MM.1S (cell line): ENCODE results near the gene ARHGEF10L.

Experiments
- DNase-seq: peaks from one replicate; pipeline ENCODE4 v3.0.0-alpha.2; 2015
- H2AFZ ChIP-seq: fragments of 300-600 bp; sonication (generic); 2 replicates; pipeline ENCODE4 v1.6.0; 2016; ENCODE audit warnings: antibody characterized with exemption, low read length
- H3F3A ChIP-seq: fragments of 300-600 bp; sonication (generic); 2 replicates; pipeline ENCODE4 v1.6.1; 2016; ENCODE audit warnings: mild to moderate bottlenecking, antibody characterized with exemption, low read length, moderate library complexity, mixed read lengths; ENCODE audit not compliant: insufficient read depth
- H3K27ac ChIP-seq: fragments of 300-600 bp; sonication (generic); 2 replicates; pipeline ENCODE4 v1.5.1; 2016; ENCODE audit warnings: mild to moderate bottlenecking, low read length
- H3K27me3 ChIP-seq: fragments of 300-600 bp; sonication (generic); replicated peaks from 2 replicates; pipeline ENCODE4 v1.6.0; 2016; ENCODE audit warnings: low read length; ENCODE audit not compliant: insufficient read depth
- H3K36me3 ChIP-seq: fragments of 300-600 bp; sonication (generic); replicated peaks from 2 replicates; pipeline ENCODE4 v1.6.1; 2016; ENCODE audit warnings: mild to moderate bottlenecking, low read length, mixed read lengths; ENCODE audit not compliant: insufficient read depth
- H3K4me1 ChIP-seq: fragments of 300-600 bp; sonication (generic); 2 replicates; pipeline ENCODE4 v1.6.1; 2016; ENCODE audit warnings: low read length, mixed read lengths
- H3K4me2 ChIP-seq: fragments of 300-600 bp; sonication (generic); 2 replicates; pipeline ENCODE4 v1.6.0; 2016; ENCODE audit warnings: low read depth, low read length
- H3K4me3 ChIP-seq: fragments of 300-600 bp; sonication (generic); 2 replicates; pipeline ENCODE4 v1.5.1; 2016; ENCODE audit warnings: low read length, mixed read lengths
- H3K79me2 ChIP-seq: fragments of 300-600 bp; sonication (generic); 2 replicates; pipeline ENCODE4 v1.6.1; 2016; ENCODE audit warnings: mixed run types, low read length, mixed read lengths
- H3K9ac ChIP-seq: fragments of 300-600 bp; sonication (generic); 2 replicates; pipeline ENCODE4 v1.6.1; 2016; ENCODE audit warnings: low read length, mixed read lengths
- H3K9me2 ChIP-seq: fragments of 300-600 bp; sonication (generic); replicated peaks from 2 replicates; pipeline ENCODE4 v1.6.1; 2016; ENCODE audit warnings: mild to moderate bottlenecking, low read length, mixed read lengths; ENCODE audit not compliant: insufficient read depth
- H3K9me3 ChIP-seq: fragments of 300-600 bp; sonication (generic); replicated peaks from 2 replicates; pipeline ENCODE4 v1.6.1; 2016; ENCODE audit warnings: mild to moderate bottlenecking, low read length, mixed read lengths; ENCODE audit not compliant: insufficient read depth
- H4K20me1 ChIP-seq: fragments of 300-600 bp; sonication (generic); 2 replicates; pipeline ENCODE4 v1.6.1; 2016; ENCODE audit warnings: mild to moderate bottlenecking, low read length, moderate library complexity, mixed read lengths; ENCODE audit not compliant: insufficient read depth
- EZH2 ChIP-seq: fragments of 300-600 bp; sonication (generic); optimal IDR thresholded peaks from 2 replicates; pipeline ENCODE3; 2017; ENCODE audit warnings: low read depth, mild to moderate bottlenecking, antibody characterized with exemption, low read length, mixed read lengths
- EZH2phosphoT487 ChIP-seq: fragments of 300-600 bp; sonication (generic); IDR thresholded peaks from 2 replicates; pipeline ENCODE4 v1.6.1; 2018; ENCODE audit warnings: antibody characterized with exemption, low read length
- TF ChIP-seq, protein P1 (sequence below): fragments of 300-600 bp; sonication (generic); IDR thresholded peaks from 2 replicates; pipeline ENCODE4 v1.5.1; 2016; ENCODE audit warnings: antibody characterized with exemption, low read length, mixed read lengths

The ARHGEF10L gene

DNA sequence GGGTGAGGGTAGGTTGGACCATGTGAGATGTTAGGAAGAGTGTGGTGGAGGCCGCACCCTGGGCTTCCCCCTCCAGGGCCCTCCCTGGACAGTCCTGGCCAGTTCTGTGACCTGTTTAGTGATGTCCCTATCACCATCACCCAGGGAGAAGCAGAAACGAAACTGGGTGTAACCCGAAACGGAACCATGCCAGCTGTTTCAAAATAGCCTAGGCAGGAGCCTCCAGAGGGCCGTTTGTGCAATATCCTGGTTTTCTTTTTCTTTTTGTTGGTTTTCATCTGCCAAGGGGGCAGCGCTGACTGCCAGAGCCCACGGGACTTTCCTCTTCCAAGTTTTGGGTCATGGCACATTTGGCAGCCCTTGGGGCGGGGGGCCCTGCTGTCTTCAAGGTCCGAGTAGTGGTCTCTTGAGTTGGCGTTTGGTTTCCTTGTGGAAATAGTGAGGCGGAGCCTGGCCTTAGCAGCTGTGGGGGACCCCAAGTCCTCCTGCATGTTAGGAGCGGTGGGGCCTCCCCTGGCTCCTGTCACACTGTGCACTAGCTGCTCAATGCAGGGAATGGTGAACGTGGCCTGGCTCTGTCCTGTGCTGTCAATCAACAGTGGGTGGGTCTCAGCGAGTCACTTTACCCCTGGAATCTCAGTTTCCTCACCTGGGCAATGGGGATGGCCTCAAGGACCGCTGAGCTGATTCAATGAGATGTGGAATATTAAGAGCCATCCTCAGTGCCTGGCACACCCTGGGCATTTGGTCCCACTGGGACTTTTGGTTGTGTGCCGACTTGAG is 90.7 kb downstream of the ARHGEF10L start:
- Histone ChIP-seq H3K4me2 (no peak overlapping the region), H2AFZ (no peak overlapping the region), H3K9me3 (no peaks in the 10 kb centered on the region), H3K79me2 (no peaks in the 10 kb centered on the region), H3F3A (no peaks in the 10 kb centered on the region), H3K36me3 (no peaks in the 10 kb centered on the region), H3K4me3 (no peak overlapping the region), H3K27ac (no peak overlapping the region), H3K9me2 (no peaks in the 10 kb centered on the region), H3K4me1 (no peaks in the 10 kb centered on the region), H3K9ac (no peak overlapping the region), H3K27me3 (peaks cover 78% of the 10 kb centered on the region), H4K20me1 (no peaks in the 10 kb centered on the region)
- no peak for DNase-seq
- no peak for TF ChIP-seq EZH2phosphoT487
- TF ChIP-seq EZH2: no peak
- TF ChIP-seq, protein P1, sequence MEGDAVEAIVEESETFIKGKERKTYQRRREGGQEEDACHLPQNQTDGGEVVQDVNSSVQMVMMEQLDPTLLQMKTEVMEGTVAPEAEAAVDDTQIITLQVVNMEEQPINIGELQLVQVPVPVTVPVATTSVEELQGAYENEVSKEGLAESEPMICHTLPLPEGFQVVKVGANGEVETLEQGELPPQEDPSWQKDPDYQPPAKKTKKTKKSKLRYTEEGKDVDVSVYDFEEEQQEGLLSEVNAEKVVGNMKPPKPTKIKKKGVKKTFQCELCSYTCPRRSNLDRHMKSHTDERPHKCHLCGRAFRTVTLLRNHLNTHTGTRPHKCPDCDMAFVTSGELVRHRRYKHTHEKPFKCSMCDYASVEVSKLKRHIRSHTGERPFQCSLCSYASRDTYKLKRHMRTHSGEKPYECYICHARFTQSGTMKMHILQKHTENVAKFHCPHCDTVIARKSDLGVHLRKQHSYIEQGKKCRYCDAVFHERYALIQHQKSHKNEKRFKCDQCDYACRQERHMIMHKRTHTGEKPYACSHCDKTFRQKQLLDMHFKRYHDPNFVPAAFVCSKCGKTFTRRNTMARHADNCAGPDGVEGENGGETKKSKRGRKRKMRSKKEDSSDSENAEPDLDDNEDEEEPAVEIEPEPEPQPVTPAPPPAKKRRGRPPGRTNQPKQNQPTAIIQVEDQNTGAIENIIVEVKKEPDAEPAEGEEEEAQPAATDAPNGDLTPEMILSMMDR: no peak

DNA sequence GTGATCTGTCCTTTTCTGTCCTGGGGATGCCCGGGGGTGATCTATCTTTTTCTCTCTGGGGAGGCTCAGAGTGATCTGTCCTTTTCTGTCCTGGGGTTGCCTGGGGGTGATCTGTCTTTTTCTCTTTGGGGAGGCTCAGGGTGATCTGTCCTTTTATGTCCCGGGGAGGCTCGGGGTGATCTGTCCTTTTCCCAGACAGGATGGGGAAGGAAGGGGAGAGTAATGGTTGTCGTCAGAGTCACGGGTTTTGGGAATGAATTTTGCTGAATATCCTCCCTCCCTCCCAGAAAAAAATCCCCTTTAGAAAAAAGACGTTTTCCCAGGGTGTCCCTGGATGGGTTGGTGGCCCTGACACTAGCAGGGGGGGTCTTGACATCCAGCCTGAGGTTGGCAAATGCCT is 91.5 kb downstream of the ARHGEF10L start:
- DNase-seq: no peak
- H3K9ac ChIP-seq: no peak overlapping the region
- no peaks in the 10 kb centered on the region for H3K9me3 ChIP-seq
- H3K4me3 ChIP-seq: no peak overlapping the region
- H3K9me2 ChIP-seq: no peaks in the 10 kb centered on the region
- H3K27me3 ChIP-seq: peaks cover 77% of the 10 kb centered on the region
- H2AFZ ChIP-seq: no peak overlapping the region
- no peaks in the 10 kb centered on the region for H3F3A ChIP-seq
- H3K4me1 ChIP-seq: no peaks in the 10 kb centered on the region
- H3K27ac ChIP-seq: no peak overlapping the region
- no peaks in the 10 kb centered on the region for H3K36me3 ChIP-seq
- H4K20me1 ChIP-seq: no peaks in the 10 kb centered on the region
- H3K4me2 ChIP-seq: no peak overlapping the region
- TF ChIP-seq, protein P1: no peak
- TF ChIP-seq EZH2phosphoT487 (no peak), EZH2 (no peak)
- H3K79me2 ChIP-seq: no peaks in the 10 kb centered on the region

DNA sequence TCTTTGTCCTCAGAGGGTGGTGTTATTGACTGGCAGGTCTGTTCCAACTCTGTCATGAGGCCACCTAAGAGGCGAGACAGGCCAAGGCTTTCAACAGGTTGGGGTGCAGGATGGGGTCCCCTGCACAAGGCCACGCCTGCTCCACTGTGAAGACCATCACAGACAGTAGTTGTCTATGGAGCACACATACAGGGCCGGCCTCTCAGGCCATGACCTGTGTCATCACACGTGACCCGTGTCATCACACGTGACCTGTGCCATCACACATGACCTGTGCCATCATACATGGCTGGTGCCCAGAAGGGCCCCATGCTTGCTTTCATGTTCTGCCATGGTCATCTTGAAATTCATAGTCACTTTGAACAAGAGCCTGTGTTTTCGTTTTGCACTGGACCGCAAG is 91.9 kb downstream of the ARHGEF10L start:
- H3K4me1 ChIP-seq: no peaks in the 10 kb centered on the region
- no peaks in the 10 kb centered on the region for H3K36me3 ChIP-seq
- no peaks in the 10 kb centered on the region for H3F3A ChIP-seq
- H3K9me2 ChIP-seq: no peaks in the 10 kb centered on the region
- H2AFZ ChIP-seq: no peak overlapping the region
- H3K27ac ChIP-seq: no peak overlapping the region
- no peak overlapping the region for H3K4me2 ChIP-seq
- H4K20me1 ChIP-seq: no peaks in the 10 kb centered on the region
- DNase-seq: no peak
- peaks cover 77% of the 10 kb centered on the region for H3K27me3 ChIP-seq
- no peak for TF ChIP-seq EZH2
- H3K79me2 ChIP-seq: no peaks in the 10 kb centered on the region
- no peaks in the 10 kb centered on the region for H3K9me3 ChIP-seq
- H3K4me3 ChIP-seq: no peak overlapping the region
- no peak overlapping the region for H3K9ac ChIP-seq

DNA sequence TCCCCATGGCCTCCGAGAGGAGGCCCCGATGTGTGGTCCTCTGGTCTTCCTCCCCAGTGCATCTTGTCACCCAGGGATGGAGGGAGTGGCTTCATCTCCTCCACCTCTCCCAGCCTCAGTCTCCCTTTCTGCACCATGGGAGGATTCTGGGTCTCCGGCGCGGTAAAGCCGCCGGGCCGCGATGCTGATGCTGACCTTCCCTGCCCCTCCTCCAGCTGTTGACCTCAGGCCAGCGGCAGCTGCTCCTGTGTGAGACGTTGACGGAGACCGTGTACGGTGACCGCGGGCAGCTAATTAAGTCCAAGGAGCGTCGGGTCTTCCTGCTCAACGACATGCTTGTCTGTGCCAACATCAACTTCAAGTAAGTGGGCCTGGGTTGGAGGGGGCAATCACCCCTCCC is 92.6 kb downstream of the ARHGEF10L start:
- Histone ChIP-seq H3K4me2 (no peak overlapping the region), H3K27ac (no peak overlapping the region)

More for the DNA sequence above, 92.6 kb downstream of the ARHGEF10L start:
- Histone ChIP-seq H3K27me3 (peaks cover 77% of the 10 kb centered on the region), H3K4me1 (no peaks in the 10 kb centered on the region), H3K79me2 (no peaks in the 10 kb centered on the region), H4K20me1 (no peaks in the 10 kb centered on the region), H3K9me3 (no peaks in the 10 kb centered on the region), H3F3A (no peaks in the 10 kb centered on the region), H2AFZ (no peak overlapping the region), H3K9ac (no peak overlapping the region), H3K4me3 (no peak overlapping the region), H3K36me3 (no peaks in the 10 kb centered on the region), H3K9me2 (no peaks in the 10 kb centered on the region)
- TF ChIP-seq, protein P1: no peak
- TF ChIP-seq EZH2phosphoT487 (no peak), EZH2 (no peak)
- no peak for DNase-seq
